ENCODE measurements around the gene ACSBG1.

ACSBG1 gene

GRCh38 chr15:78225783-78226541, 8.4 kb downstream of the ACSBG1 start:
- Histone ChIP-seq H3K9me2 (replicated peaks; ENCODE audit: insufficient read depth, low read length) (no peaks in the 10 kb centered on the region), H3K36me3 (ENCODE audit: low read length) (no peaks in the 10 kb centered on the region), H3K27ac (ENCODE audit: low read depth, low read length) (no peak overlapping the region), H3K4me2 (ENCODE audit: low read depth, low read length, poor library complexity, severe bottlenecking) (no peak overlapping the region), H3K9me3 (ENCODE audit: insufficient read depth, low read length) (no peaks in the 10 kb centered on the region), H3K27me3 (ENCODE audit: low read length) (no peaks in the 10 kb centered on the region), H2AFZ (ENCODE audit: low read depth, low read length, severe bottlenecking) (no peak overlapping the region), H4K20me1 (ENCODE audit: low read depth, low read length) (no peaks in the 10 kb centered on the region), H3K79me2 (ENCODE audit: insufficient read depth, low read length) (no peaks in the 10 kb centered on the region), H3F3A (ENCODE audit: insufficient read depth) (no peaks in the 10 kb centered on the region), H3K9ac (ENCODE audit: low read length) (no peak overlapping the region), H3K4me3 (ENCODE audit: insufficient read depth, low read length, poor library complexity, severe bottlenecking) (no peak overlapping the region)
- TF ChIP-seq CTCF (IDR thresholded peaks at IDR 0.05; ENCODE audit: insufficient read depth, low read length, poor library complexity, severe bottlenecking) (no peak), EZH2phosphoT487 (conservative IDR thresholded peaks at IDR 0.05; ENCODE audit: low read length) (no peak)

GRCh38 chr15:78224023-78224411, 10.3 kb downstream of the ACSBG1 start:
- no peaks in the 10 kb centered on the region for H3K9me3 ChIP-seq (ENCODE audit: insufficient read depth, low read length)
- H2AFZ ChIP-seq (ENCODE audit: low read depth, low read length, severe bottlenecking), result no peak overlapping the region
- no peaks in the 10 kb centered on the region for H3K36me3 ChIP-seq (ENCODE audit: low read length)
- H3K4me2 ChIP-seq (ENCODE audit: low read depth, low read length, poor library complexity, severe bottlenecking), result no peak overlapping the region
- no peaks in the 10 kb centered on the region for H4K20me1 ChIP-seq (ENCODE audit: low read depth, low read length)
- no peak overlapping the region for H3K9ac ChIP-seq (ENCODE audit: low read length)
- no peaks in the 10 kb centered on the region for H3K27me3 ChIP-seq (ENCODE audit: low read length)
- H3K4me3 ChIP-seq (ENCODE audit: insufficient read depth, low read length, poor library complexity, severe bottlenecking), result no peak overlapping the region
- H3K79me2 ChIP-seq (ENCODE audit: insufficient read depth, low read length), result no peaks in the 10 kb centered on the region
- TF ChIP-seq EZH2phosphoT487 (conservative IDR thresholded peaks at IDR 0.05; ENCODE audit: low read length) (no peak), CTCF (IDR thresholded peaks at IDR 0.05; ENCODE audit: insufficient read depth, low read length, poor library complexity, severe bottlenecking) (no peak)
- H3F3A ChIP-seq (ENCODE audit: insufficient read depth), result no peaks in the 10 kb centered on the region
- no peaks in the 10 kb centered on the region for H3K9me2 ChIP-seq (replicated peaks; ENCODE audit: insufficient read depth, low read length)
- no peak overlapping the region for H3K27ac ChIP-seq (ENCODE audit: low read depth, low read length)

GRCh38 chr15:78223396-78224022, 10.9 kb downstream of the ACSBG1 start:
- TF ChIP-seq EZH2phosphoT487 (conservative IDR thresholded peaks at IDR 0.05; ENCODE audit: low read length) (no peak), CTCF (IDR thresholded peaks at IDR 0.05; ENCODE audit: insufficient read depth, low read length, poor library complexity, severe bottlenecking) (no peak)
- Histone ChIP-seq H3K36me3 (ENCODE audit: low read length) (no peaks in the 10 kb centered on the region), H3K27ac (ENCODE audit: low read depth, low read length) (no peak overlapping the region), H3K4me3 (ENCODE audit: insufficient read depth, low read length, poor library complexity, severe bottlenecking) (no peak overlapping the region), H3F3A (ENCODE audit: insufficient read depth) (no peaks in the 10 kb centered on the region), H3K9me3 (ENCODE audit: insufficient read depth, low read length) (no peaks in the 10 kb centered on the region), H3K79me2 (ENCODE audit: insufficient read depth, low read length) (no peaks in the 10 kb centered on the region), H3K4me2 (ENCODE audit: low read depth, low read length, poor library complexity, severe bottlenecking) (no peak overlapping the region), H3K9me2 (replicated peaks; ENCODE audit: insufficient read depth, low read length) (no peaks in the 10 kb centered on the region), H3K27me3 (ENCODE audit: low read length) (no peaks in the 10 kb centered on the region), H4K20me1 (ENCODE audit: low read depth, low read length) (no peaks in the 10 kb centered on the region), H2AFZ (ENCODE audit: low read depth, low read length, severe bottlenecking) (no peak overlapping the region), H3K9ac (ENCODE audit: low read length) (no peak overlapping the region)

Measured in SU-DHL-6 (cell line).